HEK293 (cell line): ENCODE data around the gene PIP5K1C.
A peak's percentile ranks its signal among the peaks of the same experiment; 100 is the strongest.

ENCODE experiments used
- CTCF ChIA-PET: fragments of 350-600 bp; formaldehyde crosslinking; extraction: SDS; loops from one replicate; lab custom pipeline; 2021; ENCODE audit warnings: antibody characterized with exemption; lab: Yijun Ruan, JAX
- POLR2A ChIA-PET: fragments of 300-600 bp; formaldehyde crosslinking; extraction: SDS; loops from one replicate; lab custom pipeline; 2020; ENCODE audit warnings: antibody characterized with exemption, inconsistent platforms; lab: Yijun Ruan, JAX
- H3K27ac ChIP-seq: fragments of 200-500 bp; sonication (Bioruptor generic); 2 replicates; pipeline ENCODE4 v1.5.1; 2014; ENCODE audit warnings: low read depth, low read length, control low read depth, inconsistent platforms; ENCODE audit errors: extremely low read depth
- H3K36me3 ChIP-seq, 2 experiments: fragments of 200-500 bp in 1 of 2; sonication (Bioruptor generic) in 1 of 2; 1 replicate in 1 of 2; 2 replicates in 1 of 2; pipeline ENCODE4 v1.5.1; 2014 to 2017; ENCODE audit warnings: inconsistent platforms in 2 of 2, low read length in 2 of 2; ENCODE audit not compliant: control insufficient read depth in 2 of 2, insufficient read depth in 1 of 2
- H3K4me1 ChIP-seq: fragments of 200-500 bp; sonication (Bioruptor generic); 2 replicates; pipeline ENCODE4 v1.5.1; 2014; ENCODE audit warnings: mild to moderate bottlenecking, low read length, inconsistent platforms; ENCODE audit not compliant: control insufficient read depth, insufficient read depth
- H3K4me3 ChIP-seq: 2 replicates; pipeline ENCODE4 v1.5.1; 2011; ENCODE audit warnings: low read depth, mild to moderate bottlenecking, control low read depth, low read length, moderate library complexity
- H3K9me3 ChIP-seq: fragments of 200-500 bp; sonication (Bioruptor generic); 2 replicates; pipeline ENCODE4 v1.5.1; 2014; ENCODE audit warnings: low read depth, low read length, inconsistent platforms; ENCODE audit not compliant: control insufficient read depth, insufficient read depth
- GLIS1 ChIP-seq: fragments of 450-650 bp; formaldehyde crosslinking; IDR thresholded peaks from 2 replicates; pipeline ENCODE4 v1.5.1; 2016; ENCODE audit warnings: missing biosample characterization, missing genetic modification characterization
- ZIC2 ChIP-seq: fragments of 450-650 bp; formaldehyde crosslinking; IDR thresholded peaks from 2 replicates; pipeline ENCODE4 v1.5.1; 2016; ENCODE audit warnings: missing biosample characterization, missing genetic modification characterization
- ZNF133 ChIP-seq: fragments of 450-650 bp; formaldehyde crosslinking; IDR thresholded peaks from 2 replicates; pipeline ENCODE4 v1.5.1; 2016; ENCODE audit warnings: missing biosample characterization, missing genetic modification characterization
- ZNF175 ChIP-seq: fragments of 450-650 bp; formaldehyde crosslinking; IDR thresholded peaks from 2 replicates; pipeline ENCODE4 v1.5.1; 2016; ENCODE audit warnings: missing biosample characterization, missing genetic modification characterization
- ZNF223 ChIP-seq: fragments of 450-650 bp; formaldehyde crosslinking; IDR thresholded peaks from 2 replicates; pipeline ENCODE4 v1.5.1; 2016; ENCODE audit warnings: missing biosample characterization, missing genetic modification characterization
- ZNF426 ChIP-seq: fragments of 450-650 bp; formaldehyde crosslinking; IDR thresholded peaks from 2 replicates; pipeline ENCODE4 v1.5.1; 2017; ENCODE audit warnings: missing biosample characterization, missing genetic modification characterization, mild to moderate bottlenecking, inconsistent platforms, moderate library complexity
- ZNF549 ChIP-seq: fragments of 450-650 bp; IDR thresholded peaks from 2 replicates; pipeline ENCODE4 v1.5.1; 2018; ENCODE audit warnings: missing biosample characterization, missing genetic modification characterization, mild to moderate bottlenecking, inconsistent platforms, moderate library complexity
- ZNF624 ChIP-seq: fragments of 450-650 bp; formaldehyde crosslinking; IDR thresholded peaks from 2 replicates; pipeline ENCODE4 v1.5.1; 2017; ENCODE audit warnings: missing biosample characterization, missing genetic modification characterization
- ZNF626 ChIP-seq: fragments of 450-650 bp; sonication (Bioruptor Pico); formaldehyde crosslinking; IDR thresholded peaks from 2 replicates; pipeline ENCODE4 v1.5.1; 2018; ENCODE audit warnings: missing biosample characterization, missing genetic modification characterization, inconsistent platforms
- ZNF747 ChIP-seq: fragments of 450-650 bp; formaldehyde crosslinking; IDR thresholded peaks from 2 replicates; pipeline ENCODE4 v1.5.1; 2016; ENCODE audit warnings: missing biosample characterization, missing genetic modification characterization
- TF ChIP-seq, protein P1 (sequence below): fragments of 450-650 bp; formaldehyde crosslinking; IDR thresholded peaks from 2 replicates; pipeline ENCODE4 v1.5.1; 2016; ENCODE audit warnings: missing biosample characterization, missing genetic modification characterization, borderline replicate concordance
- TF ChIP-seq, protein P2 (sequence below): fragments of 450-650 bp; formaldehyde crosslinking; IDR thresholded peaks from 2 replicates; pipeline ENCODE4 v1.5.1; 2016; ENCODE audit warnings: missing biosample characterization, missing genetic modification characterization
- TF ChIP-seq, protein P3 (sequence below): fragments of 450-650 bp; formaldehyde crosslinking; IDR thresholded peaks from 2 replicates; pipeline ENCODE4 v1.5.1; 2017; ENCODE audit warnings: missing biosample characterization, missing genetic modification characterization

The PIP5K1C gene

DNA sequence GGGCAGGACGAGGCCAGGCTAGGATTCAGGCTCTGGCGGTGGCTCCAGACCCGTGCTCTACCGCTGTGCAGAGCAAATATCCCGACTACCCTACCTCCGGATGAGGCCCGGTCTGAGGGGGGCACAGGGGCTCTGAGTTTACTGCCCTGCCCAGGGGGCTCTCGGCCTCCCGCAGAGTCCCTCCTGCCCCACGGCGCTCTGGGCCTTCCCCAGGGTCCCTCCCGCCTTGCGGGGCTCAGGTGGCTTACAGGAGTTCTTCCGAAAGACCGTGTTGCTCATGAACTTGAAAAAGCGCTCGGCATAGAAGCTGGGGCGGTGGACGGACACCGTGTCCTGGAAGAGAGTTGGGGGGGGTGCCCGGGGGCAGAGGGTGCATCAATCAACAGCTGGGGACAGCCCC, 54.5 kb downstream of the PIP5K1C start:
- POLR2A ChIA-PET = no interaction called here

DNA sequence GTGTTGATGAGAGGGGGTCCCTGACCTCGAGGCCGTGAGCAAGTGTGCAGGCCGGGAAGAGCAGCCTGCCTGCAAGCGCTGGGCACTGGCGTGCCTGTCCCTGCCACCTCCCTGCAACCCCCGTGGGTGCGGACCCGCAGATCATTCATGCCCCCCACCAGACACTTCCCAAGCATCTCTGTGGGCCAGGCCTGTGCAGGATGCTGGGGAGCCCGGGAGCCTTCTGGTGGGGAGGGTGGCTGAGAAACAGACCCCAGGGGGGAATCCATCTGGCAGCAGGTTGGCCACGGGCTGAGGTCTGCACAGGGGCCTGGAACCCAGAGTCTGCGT, 55.2 kb downstream of the PIP5K1C start:
- CTCF ChIA-PET = interaction anchor here (0.8 to 0.9 kb wide), 2 partner anchors 9 to 84 kb away, joined by 3 read pairs; no protein-coding TSS in a partner anchor
- no peak overlapping the region for H3K27ac ChIP-seq
- H3K4me3 ChIP-seq = no peak overlapping the region
- no peaks in the 10 kb centered on the region for H3K4me1 ChIP-seq
- no peaks in the 10 kb centered on the region for H3K9me3 ChIP-seq
- peaks cover 0 to 30% of the 10 kb centered on the region in 2 experiments; a peak in 2 of 3 replicates for H3K36me3 ChIP-seq
- TF ChIP-seq, protein P1, sequence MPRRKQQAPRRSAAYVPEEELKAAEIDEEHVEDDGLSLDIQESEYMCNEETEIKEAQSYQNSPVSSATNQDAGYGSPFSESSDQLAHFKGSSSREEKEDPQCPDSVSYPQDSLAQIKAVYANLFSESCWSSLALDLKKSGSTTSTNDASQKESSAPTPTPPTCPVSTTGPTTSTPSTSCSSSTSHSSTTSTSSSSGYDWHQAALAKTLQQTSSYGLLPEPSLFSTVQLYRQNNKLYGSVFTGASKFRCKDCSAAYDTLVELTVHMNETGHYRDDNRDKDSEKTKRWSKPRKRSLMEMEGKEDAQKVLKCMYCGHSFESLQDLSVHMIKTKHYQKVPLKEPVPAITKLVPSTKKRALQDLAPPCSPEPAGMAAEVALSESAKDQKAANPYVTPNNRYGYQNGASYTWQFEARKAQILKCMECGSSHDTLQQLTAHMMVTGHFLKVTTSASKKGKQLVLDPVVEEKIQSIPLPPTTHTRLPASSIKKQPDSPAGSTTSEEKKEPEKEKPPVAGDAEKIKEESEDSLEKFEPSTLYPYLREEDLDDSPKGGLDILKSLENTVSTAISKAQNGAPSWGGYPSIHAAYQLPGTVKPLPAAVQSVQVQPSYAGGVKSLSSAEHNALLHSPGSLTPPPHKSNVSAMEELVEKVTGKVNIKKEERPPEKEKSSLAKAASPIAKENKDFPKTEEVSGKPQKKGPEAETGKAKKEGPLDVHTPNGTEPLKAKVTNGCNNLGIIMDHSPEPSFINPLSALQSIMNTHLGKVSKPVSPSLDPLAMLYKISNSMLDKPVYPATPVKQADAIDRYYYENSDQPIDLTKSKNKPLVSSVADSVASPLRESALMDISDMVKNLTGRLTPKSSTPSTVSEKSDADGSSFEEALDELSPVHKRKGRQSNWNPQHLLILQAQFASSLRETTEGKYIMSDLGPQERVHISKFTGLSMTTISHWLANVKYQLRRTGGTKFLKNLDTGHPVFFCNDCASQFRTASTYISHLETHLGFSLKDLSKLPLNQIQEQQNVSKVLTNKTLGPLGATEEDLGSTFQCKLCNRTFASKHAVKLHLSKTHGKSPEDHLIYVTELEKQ (tag by site-specific recombination) = no peak
- peak; percentile 48; the same call in 1 of the 2 replicates for TF ChIP-seq GLIS1 (tag by site-specific recombination)
- TF ChIP-seq ZIC2 (tag by site-specific recombination) = no peak
- TF ChIP-seq ZNF426 = no peak
- TF ChIP-seq, all 188 proteins: peak for 1
- POLR2A ChIA-PET = interaction anchor here (0.5 kb wide), 1 partner anchor 327 kb away, joined by 5 read pairs; no protein-coding TSS in a partner anchor

More for the DNA sequence above, 54.5 kb downstream of the PIP5K1C start:
- H3K36me3 ChIP-seq = peaks cover 0 to 30% of the 10 kb centered on the region in 2 experiments; a peak in 2 of 3 replicates
- H3K4me1 ChIP-seq = no peaks in the 10 kb centered on the region
- TF ChIP-seq GLIS1 (tag by site-specific recombination) (peak; percentile 59), ZNF747 (tag by site-specific recombination) (no peak), ZNF223 (tag by site-specific recombination) (no peak), ZNF175 (tag by site-specific recombination) (no peak), ZNF549 (tag by site-specific recombination) (no peak), ZNF133 (tag by site-specific recombination) (no peak)
- TF ChIP-seq, protein P2, sequence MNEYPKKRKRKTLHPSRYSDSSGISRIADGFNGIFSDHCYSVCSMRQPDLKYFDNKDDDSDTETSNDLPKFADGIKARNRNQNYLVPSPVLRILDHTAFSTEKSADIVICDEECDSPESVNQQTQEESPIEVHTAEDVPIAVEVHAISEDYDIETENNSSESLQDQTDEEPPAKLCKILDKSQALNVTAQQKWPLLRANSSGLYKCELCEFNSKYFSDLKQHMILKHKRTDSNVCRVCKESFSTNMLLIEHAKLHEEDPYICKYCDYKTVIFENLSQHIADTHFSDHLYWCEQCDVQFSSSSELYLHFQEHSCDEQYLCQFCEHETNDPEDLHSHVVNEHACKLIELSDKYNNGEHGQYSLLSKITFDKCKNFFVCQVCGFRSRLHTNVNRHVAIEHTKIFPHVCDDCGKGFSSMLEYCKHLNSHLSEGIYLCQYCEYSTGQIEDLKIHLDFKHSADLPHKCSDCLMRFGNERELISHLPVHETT (tag by site-specific recombination) = no peak
- TF ChIP-seq, protein P3, sequence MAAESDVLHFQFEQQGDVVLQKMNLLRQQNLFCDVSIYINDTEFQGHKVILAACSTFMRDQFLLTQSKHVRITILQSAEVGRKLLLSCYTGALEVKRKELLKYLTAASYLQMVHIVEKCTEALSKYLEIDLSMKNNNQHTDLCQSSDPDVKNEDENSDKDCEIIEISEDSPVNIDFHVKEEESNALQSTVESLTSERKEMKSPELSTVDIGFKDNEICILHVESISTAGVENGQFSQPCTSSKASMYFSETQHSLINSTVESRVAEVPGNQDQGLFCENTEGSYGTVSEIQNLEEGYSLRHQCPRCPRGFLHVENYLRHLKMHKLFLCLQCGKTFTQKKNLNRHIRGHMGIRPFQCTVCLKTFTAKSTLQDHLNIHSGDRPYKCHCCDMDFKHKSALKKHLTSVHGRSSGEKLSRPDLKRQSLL (tag by site-specific recombination) = no peak
- H3K27ac ChIP-seq = no peak overlapping the region
- CTCF ChIA-PET = no interaction called here
- H3K9me3 ChIP-seq = no peaks in the 10 kb centered on the region
- no peak overlapping the region for H3K4me3 ChIP-seq

DNA sequence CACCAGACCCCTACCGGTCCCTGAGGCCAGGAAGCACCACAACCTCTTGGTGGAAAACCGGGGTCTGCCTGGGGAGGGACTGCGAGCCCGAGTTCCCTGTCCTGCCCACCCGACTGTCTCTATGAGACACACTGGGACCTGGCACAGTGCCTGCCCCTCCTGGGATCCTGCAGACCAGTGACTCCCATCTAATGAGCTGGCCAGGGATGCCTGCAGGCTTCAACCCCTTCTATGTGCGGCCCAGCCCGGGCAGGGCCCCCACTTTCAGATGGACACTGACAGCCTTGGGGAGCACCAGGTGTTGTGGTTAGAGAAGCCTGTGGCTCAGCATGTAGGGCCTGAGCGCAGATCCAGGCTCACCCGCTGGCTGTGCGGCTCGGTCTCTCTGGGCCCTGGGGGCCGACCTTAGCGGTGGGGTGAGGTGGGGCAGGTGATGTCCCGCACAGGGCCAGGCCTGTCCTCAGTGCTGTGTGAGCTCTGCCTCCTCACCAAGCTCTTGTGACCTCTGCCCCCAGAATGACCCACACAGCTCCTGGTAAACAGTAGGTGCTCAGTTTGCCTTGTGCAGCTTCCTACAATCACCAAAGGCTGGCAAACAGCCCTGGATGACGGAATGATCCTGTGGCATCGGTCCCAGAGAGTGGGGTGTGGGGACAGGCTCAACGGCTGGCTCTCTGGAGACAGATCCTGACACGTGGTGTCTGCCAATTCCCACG, 55.8 kb downstream of the PIP5K1C start:
- TF ChIP-seq ZNF624 (tag by site-specific recombination) (no peak), ZNF626 (tag by site-specific recombination) (no peak)
- ChIA-PET CTCF (interaction anchor here (0.8 to 0.9 kb wide), 2 partner anchors 10 to 83 kb away, joined by 3 read pairs; no protein-coding TSS in a partner anchor), POLR2A (interaction anchor here (0.5 kb wide), 1 partner anchor 328 kb away, joined by 5 read pairs; no protein-coding TSS in a partner anchor)
- no peaks in the 10 kb centered on the region for H3K4me1 ChIP-seq
- no peak overlapping the region for H3K27ac ChIP-seq
- H3K9me3 ChIP-seq = no peaks in the 10 kb centered on the region
- no peak overlapping the region for H3K4me3 ChIP-seq
- peaks cover 0 to 34% of the 10 kb centered on the region in 2 experiments; a peak in 2 of 3 replicates for H3K36me3 ChIP-seq
